GM18505 (cell line): Measurements from ENCODE around the gene COL17A1.

Experiments
- ATAC-seq: cut with Tn5 transposase; IDR thresholded peaks from one replicate; pipeline ENCODE4 v1.9.1; 2021; ENCODE audit not compliant: unreplicated experiment
- POLR2A ChIP-seq: IDR thresholded peaks from 4 replicates; pipeline ENCODE4 v1.6.1; 2011; ENCODE audit warnings: borderline replicate concordance; ENCODE audit not compliant: insufficient read depth, insufficient read length; ENCODE audit errors: extremely low read depth

COL17A1 gene

DNA sequence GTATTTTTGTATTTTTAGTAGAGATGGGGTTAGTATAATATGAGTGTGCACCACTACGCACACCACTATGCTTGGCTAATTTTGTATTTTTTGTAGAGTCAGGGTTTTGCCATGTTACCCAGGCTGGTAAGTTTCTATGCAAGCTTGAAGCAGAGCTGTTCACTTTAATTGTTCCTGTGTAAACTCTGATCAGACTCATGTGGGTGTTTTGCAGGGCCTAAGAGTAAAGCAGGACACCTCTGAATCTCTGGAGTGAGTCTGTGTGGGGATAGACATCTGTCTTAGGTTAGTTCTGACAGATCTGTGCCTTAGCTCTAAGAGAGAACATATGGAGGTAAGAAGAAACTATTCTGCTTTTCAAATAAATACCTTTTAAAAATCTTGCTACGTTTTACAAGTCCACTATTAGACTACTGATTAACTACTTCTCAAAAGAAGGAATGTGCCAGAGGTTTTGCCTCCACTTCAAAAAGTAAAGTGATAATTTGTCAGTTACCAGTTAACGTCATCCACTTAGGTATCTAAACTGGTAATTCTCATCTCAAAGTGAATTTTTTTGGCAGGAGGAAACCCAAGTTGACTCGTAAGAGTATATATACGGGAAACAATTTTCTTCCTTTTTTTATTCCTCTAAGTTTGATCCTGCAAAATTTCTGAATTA is 1.1 kb downstream of the COL17A1 start:
- TF ChIP-seq POLR2A, result no peak
- no peak for ATAC-seq

DNA sequence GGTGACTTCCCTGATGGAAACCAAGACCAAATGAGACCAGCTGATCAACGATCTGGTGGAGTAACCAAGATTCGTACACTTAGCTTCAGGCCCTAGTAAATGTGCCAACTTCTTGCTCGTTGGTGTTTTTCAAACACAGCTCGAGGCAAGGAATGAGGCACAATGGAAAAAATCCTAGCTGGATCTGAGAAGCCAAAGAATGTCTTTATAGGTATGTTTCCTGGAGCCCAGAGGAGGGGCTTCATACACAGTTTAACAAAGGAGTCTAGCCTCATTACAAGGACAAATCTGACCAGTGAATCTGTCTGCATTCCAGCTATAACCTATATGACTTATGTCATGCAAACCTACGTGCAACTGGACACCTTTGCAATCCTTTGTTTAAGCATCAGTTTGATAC is 3.7 kb downstream of the COL17A1 start:
- ATAC-seq, result no peak
- no peak for TF ChIP-seq POLR2A

DNA sequence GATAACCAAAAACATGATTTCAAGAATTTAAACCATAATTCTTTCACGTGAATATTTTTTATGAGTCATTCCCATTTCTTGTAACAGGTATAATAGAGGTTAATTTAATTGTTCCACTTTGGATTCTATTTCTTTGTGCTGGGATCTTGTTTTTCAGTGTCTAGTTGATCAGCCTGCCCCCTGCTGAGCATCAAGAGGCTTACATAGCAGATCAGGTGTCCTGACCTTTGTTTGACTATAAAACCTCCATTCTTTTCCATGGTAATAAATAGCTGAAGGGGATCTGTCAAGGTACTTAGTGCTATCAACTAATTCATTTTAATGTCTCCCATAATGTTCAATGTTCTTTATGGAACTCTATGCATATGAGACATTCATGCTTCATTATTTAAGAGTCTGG is 4.9 kb downstream of the COL17A1 start:
- ATAC-seq, result no peak
- no peak for TF ChIP-seq POLR2A

DNA sequence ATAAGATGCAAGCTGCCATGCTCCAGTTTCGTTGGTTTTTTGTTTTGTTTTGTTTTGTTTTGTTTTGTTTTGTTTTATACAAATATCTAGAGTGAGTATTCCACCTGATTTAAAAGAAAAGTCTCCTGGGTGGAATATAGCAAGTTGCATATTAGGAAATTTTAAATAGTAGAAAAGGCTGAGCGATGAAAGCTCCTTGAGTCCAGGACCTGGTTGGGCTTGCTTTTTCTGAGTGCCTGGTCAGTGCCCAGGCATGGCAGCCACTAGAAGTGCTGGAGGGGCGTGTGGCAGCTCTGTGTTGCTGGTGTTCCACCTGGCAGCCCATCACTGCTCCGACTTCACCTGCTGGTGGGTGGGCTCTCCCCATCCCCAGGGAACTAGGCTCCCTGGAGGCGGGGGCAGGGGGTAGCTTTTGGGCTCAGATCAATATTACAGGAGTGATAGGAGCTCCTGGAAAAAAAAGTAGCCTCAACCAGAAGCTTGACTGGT is 8.0 kb downstream of the COL17A1 start:
- no peak for ATAC-seq
- TF ChIP-seq POLR2A, result no peak

DNA sequence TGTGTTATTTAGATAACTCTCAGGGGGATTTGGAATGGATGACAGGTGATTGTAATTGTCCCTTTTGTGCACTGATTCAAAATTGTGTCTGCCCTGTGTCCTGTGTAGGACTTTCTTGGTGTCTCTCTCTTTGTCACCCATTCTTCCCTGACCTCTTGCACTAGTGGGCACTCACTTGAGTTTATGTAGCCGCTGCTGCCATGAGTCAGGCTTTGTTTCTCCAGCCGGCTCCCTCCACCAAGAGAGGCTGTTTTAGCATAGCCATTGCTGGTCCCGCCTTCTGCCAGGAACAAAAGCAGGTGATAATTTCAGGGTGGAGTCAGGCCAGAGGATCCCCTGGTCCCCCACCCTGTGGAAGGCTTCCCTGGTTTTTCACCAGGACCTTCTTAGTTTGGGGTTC is 8.4 kb downstream of the COL17A1 start:
- TF ChIP-seq POLR2A, result no peak
- ATAC-seq, result no peak

DNA sequence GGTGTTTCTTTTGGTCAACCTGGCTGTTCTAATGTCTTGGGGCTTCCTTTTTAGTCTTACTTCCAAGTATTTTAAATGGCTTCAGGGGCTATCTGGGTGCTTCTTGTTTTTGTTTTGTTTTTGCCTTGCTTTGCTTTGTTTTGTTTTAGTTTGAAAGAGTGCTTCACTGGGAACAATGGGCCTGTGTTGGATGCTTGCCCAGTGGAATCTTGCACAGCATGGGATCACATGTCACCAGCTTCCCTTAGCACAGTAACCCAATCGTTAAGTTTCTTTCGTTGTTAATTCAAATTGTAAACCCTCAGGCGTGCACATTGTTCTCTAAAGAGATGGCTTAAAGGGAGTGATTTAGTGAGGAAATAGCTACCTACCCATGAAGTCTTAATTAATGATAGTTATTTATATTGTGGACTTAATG is 8.9 kb downstream of the COL17A1 start:
- TF ChIP-seq POLR2A, result no peak
- no peak for ATAC-seq

DNA sequence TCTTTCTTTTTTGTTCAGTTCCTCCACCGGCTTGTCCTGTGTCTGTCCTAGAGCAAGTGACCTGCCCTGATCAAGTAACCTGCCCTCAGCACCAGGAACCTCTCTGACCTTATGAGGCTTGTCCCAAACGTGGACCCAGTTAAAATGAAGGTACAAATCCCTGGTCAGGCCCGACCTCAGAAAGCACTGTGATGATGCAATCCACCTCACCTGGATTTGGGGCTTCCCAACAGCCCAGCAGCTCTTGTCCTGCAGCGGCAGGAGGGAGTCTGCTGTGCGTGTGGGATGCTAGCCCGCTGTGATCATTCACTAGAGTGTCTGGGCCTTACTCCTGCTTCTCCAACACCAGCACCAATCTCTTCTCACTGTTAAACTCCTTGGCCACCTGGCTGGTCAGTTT is 11.2 kb downstream of the COL17A1 start:
- no peak for TF ChIP-seq POLR2A
- ATAC-seq, result no peak

DNA sequence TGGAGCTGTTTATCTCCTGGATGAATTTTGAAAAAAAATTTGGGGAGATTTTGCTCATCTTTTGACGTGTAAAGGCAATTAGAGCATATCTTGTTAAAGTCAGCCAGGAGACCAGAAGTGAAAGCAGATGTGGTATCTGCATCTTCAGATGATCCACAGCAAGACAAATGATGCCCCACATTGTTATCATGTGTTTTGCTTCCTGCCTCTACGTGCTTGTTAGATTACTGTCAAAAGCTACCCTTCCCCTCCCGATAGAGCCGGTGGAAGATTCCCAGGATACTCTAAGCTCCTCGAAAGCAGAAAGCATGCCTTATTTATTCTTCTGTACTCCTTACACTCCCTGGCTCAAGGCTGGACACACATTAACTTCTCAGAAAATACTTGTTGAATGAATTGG is 12.9 kb downstream of the COL17A1 start:
- TF ChIP-seq POLR2A, result no peak
- ATAC-seq, result no peak

DNA sequence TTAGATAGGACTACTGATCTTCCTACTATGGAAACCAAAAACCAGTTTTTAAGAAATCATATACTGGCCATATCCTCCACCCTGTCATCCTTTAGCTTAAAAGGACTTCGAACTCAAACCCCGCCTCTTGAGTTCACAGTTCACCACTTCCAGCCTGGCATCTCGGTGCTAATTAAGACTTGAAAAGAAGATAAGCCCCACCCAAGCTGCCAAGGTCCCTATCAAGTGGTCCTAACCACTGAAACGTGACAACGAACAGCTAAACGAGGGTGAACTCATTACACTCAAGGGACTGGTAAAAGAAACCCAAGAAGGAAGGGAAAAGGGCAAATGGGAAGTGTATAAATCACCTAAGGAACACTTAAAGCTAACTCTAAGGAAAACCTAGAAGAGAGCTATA is 16.1 kb downstream of the COL17A1 start:
- TF ChIP-seq POLR2A, result no peak
- ATAC-seq, result no peak

DNA sequence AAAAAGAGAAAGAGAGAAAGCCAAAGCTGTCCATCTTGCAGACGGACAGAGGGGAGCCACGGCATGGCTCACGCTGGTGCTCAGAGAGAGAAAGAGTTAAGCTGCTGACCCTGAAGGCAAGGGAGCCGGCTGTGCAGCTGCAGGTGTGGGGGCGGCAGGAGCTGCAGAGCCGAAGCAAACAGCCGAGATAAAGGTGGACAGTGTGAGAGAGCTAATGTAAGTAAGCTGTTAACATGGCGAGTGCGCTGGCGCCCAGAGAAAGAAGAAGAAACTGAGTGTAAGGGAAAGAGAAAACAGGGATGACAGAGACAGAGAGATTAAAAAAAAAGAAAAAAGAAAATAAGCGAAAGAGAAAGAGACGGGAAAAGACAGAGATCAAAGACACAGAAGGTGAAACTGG is 18.2 kb downstream of the COL17A1 start:
- ATAC-seq, result no peak

DNA sequence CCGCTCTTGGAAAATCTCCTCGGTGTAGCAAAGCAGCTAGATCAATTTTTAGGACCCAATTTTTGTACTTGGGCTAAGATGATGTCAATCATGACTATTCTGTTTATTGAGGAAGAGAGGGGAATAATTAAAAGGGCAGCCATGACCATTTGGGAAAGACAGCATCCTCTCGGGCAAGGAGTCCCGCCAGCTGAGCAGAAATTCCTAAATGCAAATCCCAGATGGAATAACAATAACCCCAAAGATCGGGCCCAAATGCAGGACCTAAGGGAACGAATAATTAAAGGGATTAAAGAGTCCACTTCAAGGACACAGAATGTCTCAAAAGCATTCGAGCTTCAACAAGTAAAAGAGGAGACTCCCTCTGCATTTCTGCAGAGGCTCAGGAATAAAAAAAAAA is 18.7 kb downstream of the COL17A1 start:
- no peak for ATAC-seq
- no peak for TF ChIP-seq POLR2A

More for the DNA sequence above, 18.2 kb downstream of the COL17A1 start:
- no peak for TF ChIP-seq POLR2A

DNA sequence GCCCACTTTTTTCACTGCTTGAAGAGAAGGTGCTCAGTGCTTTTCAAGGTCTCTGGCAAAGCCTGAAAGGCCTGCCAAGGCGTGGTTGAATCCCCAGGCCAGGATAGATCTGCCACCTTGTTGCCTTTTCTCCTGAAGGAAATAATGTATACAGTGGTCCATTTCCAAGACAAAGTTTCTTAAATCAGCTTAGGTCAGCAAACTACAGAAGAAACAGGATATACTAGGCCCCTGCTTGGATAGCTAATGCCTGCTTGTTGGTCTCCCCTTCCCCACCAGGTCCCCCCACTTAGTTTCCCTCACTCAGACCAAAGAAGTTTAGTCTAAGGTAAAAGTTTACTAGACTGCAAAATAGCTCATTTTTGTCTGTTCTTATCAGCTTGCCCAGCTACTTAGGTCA is 19.9 kb downstream of the COL17A1 start:
- no peak for TF ChIP-seq POLR2A
- ATAC-seq, result no peak

DNA sequence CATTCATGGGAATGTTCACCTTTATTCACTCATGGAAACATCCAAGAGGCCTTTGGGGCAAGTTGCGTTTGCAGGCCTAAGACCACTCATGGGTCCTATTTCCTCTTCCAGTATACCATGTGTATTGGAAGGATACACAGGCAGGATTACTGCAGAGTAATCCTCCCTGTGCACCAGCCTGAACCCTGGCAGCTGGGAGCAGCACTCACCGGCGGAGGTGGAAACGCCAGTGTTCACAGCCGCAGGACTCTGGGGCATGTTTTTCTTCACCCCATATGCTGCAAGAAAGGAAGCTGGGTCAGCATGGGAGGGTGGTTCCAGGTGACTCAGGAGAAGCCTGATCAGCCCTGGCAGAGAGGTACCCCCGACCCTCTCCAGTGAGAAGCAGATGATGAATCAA is 24.5 kb downstream of the COL17A1 start:
- no peak for TF ChIP-seq POLR2A
- no peak for ATAC-seq

DNA sequence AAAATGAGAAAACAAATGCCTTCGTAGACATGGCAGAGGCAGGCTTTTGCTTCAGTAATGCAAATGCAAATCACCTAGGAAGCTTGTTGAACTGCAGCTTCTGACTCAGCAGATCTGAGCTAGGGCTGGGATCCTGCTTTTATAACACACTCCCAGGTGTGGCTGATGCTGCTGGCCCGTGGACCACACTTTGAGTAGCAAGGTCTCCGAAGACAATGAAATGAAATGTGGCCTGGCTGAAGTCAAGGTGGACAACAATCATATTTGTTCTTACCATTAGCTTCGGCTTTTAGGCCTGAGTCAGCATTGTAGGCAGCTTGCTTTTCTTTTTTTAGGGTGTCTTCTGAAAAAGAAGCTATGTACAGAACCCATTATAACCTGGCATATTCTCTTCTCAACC is 26.3 kb downstream of the COL17A1 start:
- no peak for ATAC-seq
- no peak for TF ChIP-seq POLR2A

DNA sequence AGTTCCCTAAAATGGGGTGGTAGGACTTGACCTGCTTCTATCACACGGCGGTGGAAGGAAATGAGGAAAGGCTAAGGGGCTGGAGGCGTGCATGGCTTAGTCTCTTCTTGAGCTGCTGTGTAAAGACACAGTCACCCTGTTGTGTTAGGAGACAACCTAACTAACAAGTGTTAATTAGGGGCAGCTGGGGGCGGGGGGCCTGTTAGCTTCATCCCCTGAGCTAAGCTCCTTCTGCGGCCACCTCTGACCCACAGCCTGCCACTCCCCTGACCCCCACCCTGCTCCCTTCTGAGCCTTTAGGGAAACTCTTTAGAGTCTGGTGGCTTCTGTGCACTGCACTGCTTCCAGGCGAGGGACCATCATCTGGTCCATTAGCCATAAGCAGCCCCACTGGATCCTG is 28.0 kb downstream of the COL17A1 start:
- ATAC-seq, result no peak
- no peak for TF ChIP-seq POLR2A
